NB4 (cell line): ENCODE data around the gene CDHR2.
A peak's percentile ranks its signal among the peaks of the same experiment; 100 is the strongest.

Experiments used
- MAX ChIP-seq: IDR thresholded peaks from 2 replicates; pipeline ENCODE4 v1.6.1; 2011; ENCODE audit warnings: low read depth, low read length
- TF ChIP-seq, protein P1 (sequence below): IDR thresholded peaks from one replicate; pipeline ENCODE4 v1.5.1; 2012; ENCODE audit warnings: low read depth, low read length

- peak; percentile 39; the same call in 1 of the 2 replicates for TF ChIP-seq MAX
- TF ChIP-seq, protein P1, sequence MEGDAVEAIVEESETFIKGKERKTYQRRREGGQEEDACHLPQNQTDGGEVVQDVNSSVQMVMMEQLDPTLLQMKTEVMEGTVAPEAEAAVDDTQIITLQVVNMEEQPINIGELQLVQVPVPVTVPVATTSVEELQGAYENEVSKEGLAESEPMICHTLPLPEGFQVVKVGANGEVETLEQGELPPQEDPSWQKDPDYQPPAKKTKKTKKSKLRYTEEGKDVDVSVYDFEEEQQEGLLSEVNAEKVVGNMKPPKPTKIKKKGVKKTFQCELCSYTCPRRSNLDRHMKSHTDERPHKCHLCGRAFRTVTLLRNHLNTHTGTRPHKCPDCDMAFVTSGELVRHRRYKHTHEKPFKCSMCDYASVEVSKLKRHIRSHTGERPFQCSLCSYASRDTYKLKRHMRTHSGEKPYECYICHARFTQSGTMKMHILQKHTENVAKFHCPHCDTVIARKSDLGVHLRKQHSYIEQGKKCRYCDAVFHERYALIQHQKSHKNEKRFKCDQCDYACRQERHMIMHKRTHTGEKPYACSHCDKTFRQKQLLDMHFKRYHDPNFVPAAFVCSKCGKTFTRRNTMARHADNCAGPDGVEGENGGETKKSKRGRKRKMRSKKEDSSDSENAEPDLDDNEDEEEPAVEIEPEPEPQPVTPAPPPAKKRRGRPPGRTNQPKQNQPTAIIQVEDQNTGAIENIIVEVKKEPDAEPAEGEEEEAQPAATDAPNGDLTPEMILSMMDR = no peak
Observed at GRCh38 chr5:176541338-176542134, 7.6 kb upstream of the CDHR2 start.
